ENCODE measurements around the gene WDR6.

DNA sequence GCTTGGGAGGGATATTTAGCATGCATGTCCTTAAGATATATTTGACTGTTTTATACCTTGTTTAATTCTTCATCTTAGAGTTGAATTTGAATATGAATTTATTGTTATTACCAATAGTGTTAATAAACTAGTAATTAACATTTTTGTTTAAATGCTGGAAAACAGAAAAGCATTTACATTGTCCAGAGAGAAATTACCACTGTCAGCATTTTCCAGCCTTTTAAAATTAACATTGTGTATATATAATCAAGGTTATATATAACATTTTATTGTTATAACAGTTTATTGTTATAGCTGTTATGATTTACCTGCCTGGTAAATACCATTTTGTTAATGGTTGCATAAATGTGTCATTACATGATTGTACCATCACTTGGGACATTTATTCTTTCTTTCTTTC is 25.2 kb upstream of the WDR6 start:
- no peak for TF ChIP-seq EZH2 (IDR thresholded peaks at IDR 0.05; ENCODE audit: borderline replicate concordance, low read depth, low read length, poor library complexity, severe bottlenecking)
- TF ChIP-seq, protein P1, sequence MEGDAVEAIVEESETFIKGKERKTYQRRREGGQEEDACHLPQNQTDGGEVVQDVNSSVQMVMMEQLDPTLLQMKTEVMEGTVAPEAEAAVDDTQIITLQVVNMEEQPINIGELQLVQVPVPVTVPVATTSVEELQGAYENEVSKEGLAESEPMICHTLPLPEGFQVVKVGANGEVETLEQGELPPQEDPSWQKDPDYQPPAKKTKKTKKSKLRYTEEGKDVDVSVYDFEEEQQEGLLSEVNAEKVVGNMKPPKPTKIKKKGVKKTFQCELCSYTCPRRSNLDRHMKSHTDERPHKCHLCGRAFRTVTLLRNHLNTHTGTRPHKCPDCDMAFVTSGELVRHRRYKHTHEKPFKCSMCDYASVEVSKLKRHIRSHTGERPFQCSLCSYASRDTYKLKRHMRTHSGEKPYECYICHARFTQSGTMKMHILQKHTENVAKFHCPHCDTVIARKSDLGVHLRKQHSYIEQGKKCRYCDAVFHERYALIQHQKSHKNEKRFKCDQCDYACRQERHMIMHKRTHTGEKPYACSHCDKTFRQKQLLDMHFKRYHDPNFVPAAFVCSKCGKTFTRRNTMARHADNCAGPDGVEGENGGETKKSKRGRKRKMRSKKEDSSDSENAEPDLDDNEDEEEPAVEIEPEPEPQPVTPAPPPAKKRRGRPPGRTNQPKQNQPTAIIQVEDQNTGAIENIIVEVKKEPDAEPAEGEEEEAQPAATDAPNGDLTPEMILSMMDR (conservative IDR thresholded peaks at IDR 0.05; ENCODE audit: low read depth, low read length): no peak

Measured in A673 (cell line).